GM18498 (cell line): ENCODE measurements around the gene PNISR.
A peak's percentile ranks its signal among the peaks of the same experiment; 100 is the strongest.

Experiments used
- ATAC-seq: cut with Tn5 transposase; IDR thresholded peaks from one replicate; pipeline ENCODE4 v1.9.1; 2021; ENCODE audit warnings: mild to moderate bottlenecking, moderate library complexity; ENCODE audit not compliant: unreplicated experiment

The PNISR gene

GRCh38 chr6:99412065-99412464, 13.0 kb downstream of the PNISR start:
- ATAC-seq = no peak

- no peak for ATAC-seq
These were observed 15.4 kb downstream of the PNISR start for GRCh38 chr6:99409672-99410071.

DNA sequence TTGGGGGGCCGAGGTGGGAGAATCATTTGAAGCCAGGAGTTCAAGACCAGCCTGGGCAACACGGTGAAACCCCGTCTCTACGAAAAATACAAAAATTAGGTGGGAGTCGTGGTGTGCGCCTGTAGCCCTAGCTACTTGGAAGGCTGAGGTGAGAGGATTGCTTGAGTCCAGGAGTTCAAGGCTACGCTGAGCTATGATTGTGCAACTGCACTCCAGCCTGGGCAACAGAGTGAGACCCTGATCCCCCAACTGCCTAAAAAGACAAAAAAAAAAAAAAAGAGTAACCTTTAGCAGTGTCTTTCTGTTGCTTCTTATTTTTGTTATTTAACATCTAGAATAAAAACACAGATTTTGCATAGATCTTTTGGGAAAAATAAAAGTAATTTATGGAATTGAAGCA, 18.0 kb downstream of the PNISR start:
- no peak for ATAC-seq

DNA sequence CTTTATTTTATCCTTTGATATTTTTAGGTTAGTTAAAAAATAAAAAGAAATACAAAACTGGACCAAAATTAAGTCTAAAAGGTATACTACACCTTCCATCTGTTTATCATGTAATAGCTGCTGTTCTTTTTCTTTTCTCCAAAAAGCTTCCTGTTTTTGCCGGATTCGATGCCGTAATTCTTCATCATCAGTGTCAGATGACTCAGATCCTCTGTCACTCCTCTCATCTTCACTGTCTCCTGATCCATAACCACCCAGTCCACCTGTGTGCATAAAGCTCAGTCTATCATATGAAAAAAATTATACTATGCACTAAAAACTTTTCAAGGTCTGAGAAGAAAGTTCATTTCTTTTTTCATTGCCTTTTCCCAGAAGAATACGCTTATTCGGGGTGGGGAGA, 22.7 kb downstream of the PNISR start:
- ATAC-seq = no peak

DNA sequence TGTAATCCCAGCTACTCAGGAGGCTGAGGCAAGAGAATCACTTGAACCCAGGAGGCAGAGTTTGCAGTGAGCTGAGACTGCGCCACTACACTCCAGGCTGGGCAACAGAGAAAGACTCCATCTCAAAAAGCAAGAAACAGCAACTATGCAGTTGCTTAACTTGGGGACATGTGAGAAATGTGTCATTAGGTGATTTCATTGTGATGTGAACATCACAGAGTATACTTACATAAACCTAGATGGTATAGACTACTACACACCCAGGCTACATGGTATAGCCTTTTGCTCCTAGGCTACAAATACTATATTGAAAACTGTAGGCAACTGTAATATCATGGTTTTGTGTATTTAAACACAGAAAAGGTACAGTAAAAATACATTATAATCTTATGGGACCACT, 27.8 kb downstream of the PNISR start:
- no peak for ATAC-seq

GRCh38 chr6:99393698-99394531, 31.2 kb downstream of the PNISR start, which contains the start of gene COQ3:
TSS of gene COQ3 (minus strand) at chr6:99394195. CDS start at chr6:99394179, 16 bp downstream.
- ATAC-seq = peak; percentile 81

DNA sequence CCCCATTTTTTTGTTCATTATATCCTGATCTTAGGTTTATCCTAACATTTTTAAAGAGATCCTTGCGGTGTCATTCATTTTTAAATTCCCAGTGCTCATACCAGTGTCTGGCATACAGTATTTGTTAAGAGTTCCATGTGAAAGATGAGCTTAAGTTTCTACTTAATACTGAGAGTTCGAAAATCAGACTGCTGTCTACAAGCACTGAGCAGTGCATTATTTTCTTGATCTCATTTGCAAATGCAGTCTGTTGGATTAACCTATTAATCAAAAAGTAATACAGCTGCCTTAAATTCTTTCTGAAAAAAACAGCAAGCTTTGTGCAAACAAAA, 31.8 kb downstream of the PNISR start:
- ATAC-seq = peak; percentile 35

GRCh38 chr6:99390896-99391295, 34.2 kb downstream of the PNISR start:
- no peak for ATAC-seq

DNA sequence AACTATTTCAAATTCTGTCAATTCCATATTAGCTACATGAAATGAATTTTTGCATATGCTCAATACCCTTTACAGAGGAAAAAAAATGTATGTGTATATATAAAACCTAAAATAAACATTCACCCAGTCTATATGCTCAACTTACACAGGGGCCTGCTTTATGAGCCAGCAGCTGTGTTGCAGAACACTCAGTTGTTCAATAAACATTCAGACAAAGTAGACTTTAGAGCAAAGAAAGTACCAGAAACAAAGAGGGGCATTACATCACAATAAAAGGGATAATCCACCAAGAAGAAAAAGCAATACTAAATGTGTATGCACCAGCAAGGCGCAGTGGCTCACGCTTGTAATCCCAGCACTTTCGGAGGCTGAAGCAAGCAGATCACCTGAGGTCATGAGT, 40.6 kb downstream of the PNISR start:
- ATAC-seq = no peak

- ATAC-seq = no peak
These were observed 46.5 kb downstream of the PNISR start for GRCh38 chr6:99378636-99379035.

GRCh38 chr6:99369533-99369932, 55.6 kb downstream of the PNISR start:
- no peak for ATAC-seq

DNA sequence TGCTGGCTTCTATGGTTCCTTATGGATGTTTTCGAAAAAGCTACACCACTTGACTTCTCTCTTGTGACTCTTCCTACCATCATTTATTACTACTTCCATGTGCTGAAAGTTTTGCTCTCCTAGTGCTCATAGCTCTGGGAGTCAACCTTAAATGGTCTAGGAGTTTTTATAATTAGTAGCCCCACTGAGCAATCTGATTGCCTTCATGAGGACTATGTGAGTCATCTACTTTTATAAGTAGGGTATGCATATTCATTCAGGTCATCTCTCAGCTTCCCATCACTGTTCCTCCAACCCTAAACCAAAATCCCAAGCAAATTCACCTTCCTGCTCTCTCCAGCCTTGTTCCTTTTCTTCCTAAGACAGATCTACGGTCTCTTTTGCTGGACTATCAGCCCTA, 58.3 kb downstream of the PNISR start:
- ATAC-seq = no peak

- ATAC-seq = peak; percentile 71
These were observed 61.1 kb downstream of the PNISR start for GRCh38 chr6:99364026-99364425.

GRCh38 chr6:99362678-99363268, 62.3 kb downstream of the PNISR start:
- ATAC-seq = no peak

DNA sequence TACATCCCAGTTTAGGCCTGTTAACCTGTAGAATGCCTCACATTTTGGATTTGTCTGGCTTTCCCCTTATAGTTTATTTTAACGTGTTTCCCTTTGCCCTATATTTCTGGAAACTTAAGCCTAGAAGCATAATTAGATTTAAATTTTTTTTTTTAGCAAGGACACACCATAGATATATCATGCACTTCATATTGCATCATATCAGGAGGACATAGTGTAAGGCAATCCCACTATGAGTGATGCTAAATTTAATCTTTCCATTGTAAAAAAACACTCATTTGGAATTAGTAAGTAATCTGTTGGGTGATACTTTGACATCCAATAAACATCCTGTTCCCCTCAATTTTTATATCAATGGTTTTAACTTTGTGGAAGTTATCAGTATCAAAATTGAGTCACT, 65.3 kb downstream of the PNISR start:
- no peak for ATAC-seq

DNA sequence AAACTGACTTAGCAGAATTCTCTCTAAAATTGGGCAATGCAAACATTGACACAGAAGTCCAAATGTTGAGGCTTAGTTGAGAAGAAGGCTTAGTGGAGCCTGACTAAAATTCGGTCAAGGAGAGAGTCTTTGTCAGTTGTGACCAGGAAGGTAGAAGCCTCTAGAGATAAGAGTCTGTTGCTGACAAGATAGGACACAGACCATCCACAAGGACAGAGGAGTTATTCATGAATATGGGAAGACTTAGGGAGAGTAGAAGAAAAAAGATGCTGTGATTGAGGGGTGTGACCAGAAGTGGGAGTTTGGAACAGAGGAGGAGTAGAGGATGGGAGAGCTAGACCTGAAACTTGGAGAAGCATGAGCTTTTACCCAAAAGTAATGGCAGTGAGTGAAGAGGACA, 68.5 kb downstream of the PNISR start:
- no peak for ATAC-seq

DNA sequence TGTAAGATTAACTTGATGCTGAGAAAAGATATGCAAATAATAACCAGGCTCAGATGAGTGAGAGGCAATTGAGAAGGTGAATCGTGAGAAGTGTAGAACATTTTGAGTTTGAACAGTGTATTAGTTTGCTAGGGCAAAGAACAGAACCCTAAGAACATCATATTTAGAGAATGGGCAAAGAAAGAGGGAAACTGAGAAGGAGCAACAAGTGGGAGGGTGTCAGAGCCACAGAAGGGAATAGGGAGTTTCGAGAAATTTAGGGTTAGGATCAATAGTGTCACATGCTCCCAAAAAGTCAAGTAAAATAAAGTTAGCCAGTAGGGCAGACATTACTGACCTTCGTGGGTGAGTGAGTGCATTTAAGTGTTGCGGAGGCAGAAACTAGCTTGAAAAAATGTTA, 70.1 kb downstream of the PNISR start:
- no peak for ATAC-seq

DNA sequence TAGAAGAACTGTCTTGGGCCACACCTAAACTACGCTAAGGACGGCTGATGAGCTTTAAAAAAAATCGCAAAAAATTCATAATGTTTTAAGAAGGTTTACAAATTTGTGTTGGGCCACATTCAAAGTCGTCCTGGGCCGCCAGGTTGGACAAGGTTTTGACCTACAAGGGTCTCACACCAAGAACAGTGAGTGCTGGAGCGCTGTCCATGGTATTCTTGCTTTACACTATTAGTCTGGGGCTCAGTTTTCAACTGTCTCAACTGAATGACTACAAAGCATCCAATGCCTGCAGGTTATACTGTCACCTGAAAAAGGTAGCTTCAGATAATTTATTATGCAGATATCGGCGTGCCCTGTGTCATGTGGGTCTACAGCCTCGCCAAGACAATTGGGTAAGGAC, 72.0 kb downstream of the PNISR start:
- no peak for ATAC-seq

GRCh38 chr6:99350573-99350972, 74.5 kb downstream of the PNISR start:
- no peak for ATAC-seq

DNA sequence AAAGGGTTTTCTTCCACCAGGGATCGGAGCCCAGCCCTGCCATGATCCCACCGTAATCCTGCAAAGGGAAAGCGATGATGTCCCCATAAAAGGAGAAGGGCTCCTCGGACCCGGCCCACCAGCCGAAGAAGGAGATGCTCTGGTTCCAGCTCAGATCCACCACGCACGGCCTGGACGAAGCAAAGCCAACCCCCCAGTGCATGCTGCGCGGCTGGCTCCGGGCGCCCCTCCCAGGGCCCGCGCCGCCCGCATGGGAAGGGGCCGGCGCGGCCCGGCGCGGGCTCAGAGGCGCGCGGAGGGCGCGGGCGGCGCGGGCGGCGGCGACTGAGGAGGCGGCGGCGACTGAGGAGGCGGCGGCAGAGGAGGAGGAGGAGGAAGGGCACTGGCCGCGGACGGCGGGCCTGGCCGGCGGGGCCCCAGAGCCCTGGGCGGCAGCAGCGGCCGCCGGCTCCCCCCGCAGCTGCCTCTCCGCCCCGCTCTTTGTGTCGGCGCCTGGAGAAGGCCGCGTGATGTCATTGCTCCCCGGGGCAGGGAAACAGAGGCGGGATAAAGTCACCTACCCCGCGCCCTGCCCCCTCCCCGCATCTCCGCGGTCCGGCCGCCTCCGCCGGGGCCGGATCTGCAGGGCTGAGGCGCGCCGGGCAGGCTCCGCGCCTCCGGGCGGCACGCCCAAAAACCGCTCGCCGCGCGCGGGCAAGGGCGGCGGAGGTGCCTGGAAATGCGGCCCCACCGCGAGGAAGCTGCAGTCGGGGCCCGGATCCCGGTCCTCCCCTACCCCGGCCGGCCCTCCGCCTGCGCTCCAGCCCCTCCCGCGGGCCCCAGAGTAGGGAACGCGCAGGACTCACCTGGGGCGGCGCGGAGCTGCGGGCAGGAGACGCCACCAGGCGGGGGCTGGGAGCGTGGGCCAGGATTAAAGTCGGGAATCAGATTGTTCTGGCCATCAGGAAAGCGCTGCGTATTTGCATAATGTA, 75.7 kb downstream of the PNISR start, which contains the start of gene FAXC:
Gene FAXC, minus strand, starts transcription at position 504 of the 971 bp plus-strand sequence. Its CDS starts 302 bp downstream, at position 202.
- ATAC-seq = peak; percentile 68
